ENCODE results near the gene TMEM175.
A peak's percentile ranks its signal among the peaks of the same experiment; 100 is the strongest.

Gene TMEM175

DNA sequence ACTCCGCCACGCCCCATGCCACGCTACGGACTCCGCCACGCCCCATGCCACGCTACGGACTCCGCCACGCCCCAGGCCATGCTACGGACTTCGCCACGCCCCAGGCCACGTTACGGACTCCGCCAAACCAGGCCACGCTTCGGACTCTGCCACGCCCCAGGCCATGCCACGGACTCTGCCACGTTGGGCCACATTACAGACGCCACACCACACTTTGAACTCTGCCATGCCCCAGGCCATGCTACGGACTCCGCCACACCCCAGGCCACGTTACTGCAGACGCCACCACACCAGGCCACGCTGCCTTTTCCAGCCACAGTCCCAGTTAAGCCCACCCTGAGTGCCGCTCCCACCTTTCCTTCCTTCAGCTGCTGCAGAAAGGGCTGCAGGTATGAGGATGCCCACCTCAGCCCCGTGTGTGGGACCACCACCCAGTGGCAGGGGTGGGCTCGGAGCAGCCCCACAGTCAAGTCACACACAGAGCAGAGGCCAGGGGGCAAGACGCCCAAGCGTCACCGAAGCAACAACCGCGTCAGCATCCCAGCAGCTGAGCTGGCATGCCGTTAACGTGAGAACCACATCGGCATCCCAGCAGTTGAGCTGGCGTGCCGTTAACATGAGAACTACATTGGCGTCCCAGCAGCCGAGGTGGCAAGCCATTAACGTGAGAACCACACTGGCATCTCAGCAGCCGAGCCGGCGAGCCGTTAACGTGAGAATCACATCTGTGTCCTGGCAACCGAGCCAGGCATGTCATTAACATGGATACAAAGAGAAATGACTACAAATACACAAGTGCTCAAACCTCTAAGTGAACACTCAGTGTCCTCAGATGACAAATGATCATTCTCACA lies 26.5 kb upstream of the TMEM175 start:
- H3K4me3 ChIP-seq (ENCODE audit: low read length), result no peak overlapping the region
- no peak for TF ChIP-seq ZNF274 (IDR thresholded peaks at IDR 0.05; ENCODE audit: low read depth, low read length)

DNA sequence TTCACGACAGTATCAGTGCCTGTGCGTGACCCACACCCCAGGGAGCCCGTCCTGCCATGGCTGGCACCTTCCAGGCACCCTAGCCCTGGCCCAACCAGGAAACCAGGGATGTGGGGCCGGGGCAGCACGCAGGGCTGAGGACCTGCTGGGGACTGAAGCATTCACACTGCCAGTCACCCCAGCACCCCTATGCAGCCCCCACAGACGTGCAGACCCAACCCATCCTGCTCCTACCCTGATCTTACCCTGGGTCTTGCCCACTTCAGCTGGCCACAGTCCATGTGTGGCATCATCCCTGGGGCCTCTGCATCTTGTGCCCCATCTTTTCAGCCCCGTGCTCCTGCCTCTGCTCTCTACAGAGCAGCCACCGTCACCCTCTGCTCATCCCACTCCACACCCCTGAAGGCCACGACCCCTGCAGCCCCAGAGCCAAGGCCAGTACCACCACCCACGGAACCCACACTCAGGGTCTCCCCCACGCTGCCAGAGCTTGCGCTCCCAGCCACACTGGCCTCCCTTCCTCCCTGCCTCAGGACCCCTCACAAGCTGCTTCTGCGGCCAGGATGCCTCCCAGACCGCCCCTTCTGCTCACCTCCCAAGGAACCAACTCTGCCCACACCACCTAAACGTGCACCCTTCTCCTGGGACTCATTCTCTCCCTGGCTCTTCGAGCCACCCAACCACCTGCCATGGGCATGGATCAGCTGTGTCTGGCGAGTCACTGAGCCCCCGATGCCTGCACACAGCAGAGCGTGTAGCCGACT lies 25.7 kb upstream of the TMEM175 start:
- no peak for TF ChIP-seq ZNF274 (IDR thresholded peaks at IDR 0.05; ENCODE audit: low read depth, low read length)
- H3K4me3 ChIP-seq (ENCODE audit: low read length), result no peak overlapping the region

DNA sequence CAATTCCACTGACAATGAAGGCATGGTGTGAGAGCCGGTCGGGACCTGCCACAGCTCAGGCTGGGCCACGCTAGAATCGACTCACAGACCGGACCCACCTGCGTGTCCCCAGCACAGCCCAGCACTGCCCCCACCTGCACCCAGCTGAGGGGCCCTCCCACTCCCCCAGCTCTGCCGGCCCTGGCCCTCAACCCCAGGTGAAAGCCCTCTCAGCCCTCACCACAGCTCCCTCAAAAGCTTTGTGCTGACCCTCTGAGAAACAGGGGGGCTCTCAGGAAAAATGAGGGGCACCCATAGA lies 25.2 kb upstream of the TMEM175 start:
- TF ChIP-seq ZNF274 (IDR thresholded peaks at IDR 0.05; ENCODE audit: low read depth, low read length), result no peak
- no peak overlapping the region for H3K4me3 ChIP-seq (ENCODE audit: low read length)

DNA sequence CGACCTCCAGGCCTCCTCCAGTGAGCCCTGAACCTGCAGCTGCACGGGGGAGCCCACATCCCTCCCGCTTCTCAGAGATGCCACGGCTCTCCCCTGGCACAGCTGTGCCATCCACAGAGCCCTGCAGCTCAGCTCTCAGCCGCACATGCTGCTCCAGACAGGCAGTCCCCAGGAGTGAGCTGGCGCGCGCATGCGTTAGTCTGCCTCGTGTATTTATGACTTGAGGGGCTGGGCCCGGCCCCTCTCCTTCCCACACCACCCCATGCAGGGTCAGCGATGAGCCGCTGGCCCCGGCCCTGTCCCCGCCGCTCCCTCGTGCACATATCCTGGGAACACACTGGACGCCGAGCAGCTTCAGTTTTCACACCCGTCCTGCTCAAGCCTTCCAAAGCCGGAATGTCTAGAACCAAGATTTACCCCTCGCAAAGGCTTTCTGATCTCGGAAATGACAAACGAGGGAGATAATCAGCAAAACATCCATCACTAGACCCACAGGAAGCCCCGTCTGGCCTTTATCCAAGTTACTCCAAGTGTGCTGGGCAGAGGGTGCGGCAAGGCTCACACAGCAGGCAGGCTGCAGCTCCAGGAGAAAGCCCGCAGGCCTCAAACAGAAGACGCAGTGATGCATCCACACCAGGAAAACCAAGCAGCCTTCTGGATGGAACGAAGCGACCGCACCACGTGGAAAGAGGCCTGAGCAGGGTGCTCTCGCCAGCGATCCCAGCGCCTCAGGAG lies 24.4 kb upstream of the TMEM175 start:
- TF ChIP-seq ZNF274 (IDR thresholded peaks at IDR 0.05; ENCODE audit: low read depth, low read length), result no peak
- H3K4me3 ChIP-seq (ENCODE audit: low read length), result no peak overlapping the region

- no peak for TF ChIP-seq ZNF274 (IDR thresholded peaks at IDR 0.05; ENCODE audit: low read depth, low read length)
- no peak overlapping the region for H3K4me3 ChIP-seq (ENCODE audit: low read length)
Observed at GRCh38 chr4:909131-909571, 23.1 kb upstream of the TMEM175 start.

- H3K4me3 ChIP-seq (ENCODE audit: low read length), result no peak overlapping the region
- TF ChIP-seq ZNF274 (IDR thresholded peaks at IDR 0.05; ENCODE audit: low read depth, low read length), result no peak
Observed at GRCh38 chr4:909821-910220, 22.4 kb upstream of the TMEM175 start.

DNA sequence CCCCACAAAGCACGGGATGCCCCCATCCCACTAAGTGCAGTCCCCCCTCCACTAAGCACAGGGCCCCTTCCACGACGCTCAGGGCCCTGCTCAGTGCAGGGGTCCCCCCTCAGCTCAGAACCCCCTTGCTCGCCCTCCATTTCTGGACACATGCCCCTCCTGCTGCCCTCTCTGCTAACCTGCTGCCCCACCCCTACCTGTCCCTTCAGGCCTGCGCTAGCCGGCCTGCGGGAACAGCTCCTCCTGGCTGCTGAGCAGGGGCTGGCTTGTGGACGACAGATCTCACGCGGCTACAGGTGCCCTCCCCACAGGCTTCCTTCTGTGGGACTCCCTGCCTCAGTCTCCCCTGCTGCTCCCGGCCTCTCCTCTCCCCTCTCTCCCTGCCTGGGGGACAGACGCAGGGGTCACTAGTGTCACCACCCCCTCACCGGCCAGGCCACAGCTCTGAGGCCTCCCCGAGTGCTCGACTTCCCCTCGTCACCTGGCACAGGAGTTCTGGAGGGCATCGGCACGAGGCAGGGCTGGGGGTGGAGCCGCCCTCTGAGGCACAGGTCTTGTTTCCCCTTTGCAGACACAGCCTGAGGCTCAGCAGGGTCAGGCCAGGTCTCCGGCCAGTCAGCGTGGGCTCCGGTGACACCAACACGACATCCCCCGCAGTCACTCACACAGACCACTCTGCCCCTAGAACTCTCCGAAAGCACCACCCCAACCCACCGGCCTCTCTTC lies 21.7 kb upstream of the TMEM175 start:
- H3K4me3 ChIP-seq (ENCODE audit: low read length), result no peak overlapping the region
- TF ChIP-seq ZNF274 (IDR thresholded peaks at IDR 0.05; ENCODE audit: low read depth, low read length), result no peak

DNA sequence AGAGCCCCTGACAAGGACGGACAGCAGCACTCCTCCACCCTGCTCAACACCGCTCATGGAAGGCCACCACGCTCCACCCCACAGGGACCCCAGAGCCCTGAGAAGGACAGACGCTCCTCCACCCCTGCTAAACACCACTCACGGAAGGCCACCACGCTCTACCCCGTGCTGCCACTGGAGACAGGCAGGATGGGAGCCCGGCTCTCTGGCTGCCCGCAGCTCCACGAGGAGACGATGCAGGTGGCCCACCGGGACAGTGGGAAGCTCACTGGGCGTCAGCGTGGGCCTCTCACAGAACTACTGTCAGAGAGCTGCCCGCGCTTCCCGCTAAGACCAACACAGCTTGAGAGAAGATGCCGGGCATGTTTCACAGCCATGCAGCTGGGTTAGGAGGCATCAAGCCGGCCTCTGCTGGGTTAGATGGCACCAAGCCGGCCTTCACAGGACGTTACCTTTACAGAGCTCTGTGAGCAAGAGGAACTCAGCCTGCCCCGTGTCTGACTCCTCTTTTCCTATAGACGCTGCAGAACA lies 21.0 kb upstream of the TMEM175 start:
- no peak for TF ChIP-seq ZNF274 (IDR thresholded peaks at IDR 0.05; ENCODE audit: low read depth, low read length)
- no peak overlapping the region for H3K4me3 ChIP-seq (ENCODE audit: low read length)

- TF ChIP-seq ZNF274 (IDR thresholded peaks at IDR 0.05; ENCODE audit: low read depth, low read length), result no peak
- no peak overlapping the region for H3K4me3 ChIP-seq (ENCODE audit: low read length)
Observed at GRCh38 chr4:911871-912490, 20.3 kb upstream of the TMEM175 start.

GRCh38 chr4:912548-913279 lies 19.5 kb upstream of the TMEM175 start:
- no peak for TF ChIP-seq ZNF274 (IDR thresholded peaks at IDR 0.05; ENCODE audit: low read depth, low read length)
- no peak overlapping the region for H3K4me3 ChIP-seq (ENCODE audit: low read length)

DNA sequence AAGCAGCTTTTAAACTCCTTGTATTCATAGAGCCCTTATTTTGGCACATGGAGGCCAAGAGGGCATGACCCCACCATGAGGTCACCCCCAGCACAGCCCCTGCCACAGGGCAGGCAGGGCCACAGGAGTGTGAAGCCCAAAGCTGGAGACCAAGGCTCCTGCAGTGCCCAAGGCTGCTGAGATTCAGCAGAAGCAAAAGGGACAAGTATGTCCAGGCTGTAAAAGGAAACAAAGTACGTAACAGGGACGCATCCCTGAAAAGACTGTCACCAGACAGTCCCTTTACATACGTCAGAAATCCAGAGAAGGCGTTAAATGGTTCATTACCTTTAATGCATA lies 19.0 kb upstream of the TMEM175 start:
- TF ChIP-seq ZNF274 (IDR thresholded peaks at IDR 0.05; ENCODE audit: low read depth, low read length), result no peak
- no peak overlapping the region for H3K4me3 ChIP-seq (ENCODE audit: low read length)

- no peak overlapping the region for H3K4me3 ChIP-seq (ENCODE audit: low read length)
- no peak for TF ChIP-seq ZNF274 (IDR thresholded peaks at IDR 0.05; ENCODE audit: low read depth, low read length)
Observed at GRCh38 chr4:914531-914930, 17.7 kb upstream of the TMEM175 start.

DNA sequence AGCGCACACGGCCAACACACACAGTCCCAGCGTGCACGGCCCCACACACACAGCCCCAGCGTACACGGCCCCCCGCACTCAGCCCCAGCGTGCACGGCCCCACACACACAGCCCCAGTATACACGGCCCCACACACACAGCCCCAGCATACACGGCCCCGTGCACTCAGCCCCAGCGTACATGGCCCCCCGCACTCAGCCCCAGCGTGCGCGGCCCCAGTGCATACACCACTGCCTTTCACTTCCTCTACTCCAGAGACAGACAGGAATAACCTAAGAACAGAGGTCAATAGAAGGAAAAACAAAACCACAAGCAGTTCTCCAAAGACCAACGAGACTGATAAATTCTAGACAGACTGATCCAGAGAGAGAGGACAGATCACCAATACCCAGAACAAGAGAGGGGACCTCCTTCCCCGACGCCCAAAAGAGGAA lies 17.2 kb upstream of the TMEM175 start:
- no peak for TF ChIP-seq ZNF274 (IDR thresholded peaks at IDR 0.05; ENCODE audit: low read depth, low read length)
- H3K4me3 ChIP-seq (ENCODE audit: low read length), result peak overlapping the region; percentile 33; the same call in 1 of the 2 replicates

Measured in GM08714 (cell line).